ENCODE measurements around the gene TTLL11.

The TTLL11 gene

DNA sequence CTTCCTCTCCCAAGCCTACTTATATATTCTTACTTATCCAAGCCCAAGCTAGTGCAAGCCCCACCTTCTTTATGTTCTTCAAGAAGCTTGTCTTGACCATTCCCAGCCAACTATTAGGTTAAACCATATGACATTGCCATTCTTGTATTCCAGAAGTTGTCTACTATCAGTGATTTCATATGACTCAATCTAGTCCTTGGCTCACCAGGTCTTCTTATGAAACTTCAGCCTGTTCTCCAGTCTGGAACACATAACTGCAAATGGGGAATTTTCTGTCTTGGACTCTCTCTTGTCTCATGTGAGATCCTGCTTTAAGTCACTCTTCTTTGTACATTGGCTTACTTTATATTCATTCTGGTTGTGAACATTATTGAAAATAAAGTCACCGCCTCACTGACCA is 130.7 kb downstream of the TTLL11 start:
- DNase-seq: no peak

DNA sequence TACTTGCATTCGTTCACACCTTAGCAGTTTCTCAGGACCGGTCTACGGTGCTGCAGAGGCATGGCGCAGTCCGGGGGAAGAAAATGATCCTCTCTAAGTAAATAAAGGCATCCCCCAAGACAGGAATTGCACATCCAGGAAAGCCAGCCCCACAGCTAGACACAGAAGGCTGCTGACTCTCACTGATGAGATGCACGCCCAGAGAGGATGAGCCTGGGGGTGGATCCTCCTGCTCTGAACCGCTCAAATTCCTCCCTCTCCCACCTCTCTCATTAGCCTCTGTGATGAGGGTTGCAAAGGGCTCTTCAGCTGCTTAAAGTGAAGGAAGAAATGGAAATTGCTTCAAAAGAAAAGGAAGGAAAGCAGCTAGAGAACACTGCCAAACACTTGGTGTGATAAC is 132.4 kb downstream of the TTLL11 start:
- DNase-seq: no peak

DNA sequence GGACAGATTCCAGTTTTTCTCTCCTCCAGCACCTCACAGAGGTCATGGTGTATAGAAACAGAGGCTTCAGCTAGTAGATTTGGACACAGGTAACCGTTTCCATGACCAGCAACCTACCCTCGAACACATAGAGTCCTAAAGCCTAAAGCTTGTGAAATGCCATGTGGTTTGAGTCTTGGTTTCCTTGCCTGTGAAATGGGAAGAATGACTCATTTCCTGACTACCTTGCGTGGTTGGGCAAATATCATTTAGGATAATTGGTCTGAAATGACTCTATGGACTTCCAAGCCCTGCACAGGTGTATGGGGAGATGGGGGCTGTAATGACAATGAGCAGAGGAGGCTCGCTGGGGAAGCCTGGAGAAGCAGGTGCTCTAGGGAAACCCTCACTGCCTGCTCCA is 134.6 kb downstream of the TTLL11 start:
- no peak for DNase-seq

DNA sequence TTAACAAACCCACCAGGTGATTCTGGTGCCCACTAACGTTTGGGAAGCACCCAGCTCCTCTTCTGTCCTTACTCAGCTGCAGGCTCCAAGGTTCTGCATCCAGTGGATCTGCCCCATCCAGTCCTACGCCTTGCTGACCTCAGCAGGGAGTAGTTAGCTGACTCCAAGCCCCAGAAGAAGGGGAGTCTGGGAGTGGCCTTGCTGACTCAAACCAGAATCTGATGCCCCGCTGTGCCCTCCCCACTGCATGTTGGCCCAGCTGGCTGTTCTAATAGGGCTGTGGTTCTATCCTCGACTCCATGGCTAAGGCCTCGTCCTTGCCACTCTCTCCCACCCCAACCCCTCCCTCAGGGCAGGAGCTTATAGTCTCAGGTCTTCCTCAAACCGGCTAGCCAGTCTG is 136.3 kb downstream of the TTLL11 start:
- no peak for DNase-seq

DNA sequence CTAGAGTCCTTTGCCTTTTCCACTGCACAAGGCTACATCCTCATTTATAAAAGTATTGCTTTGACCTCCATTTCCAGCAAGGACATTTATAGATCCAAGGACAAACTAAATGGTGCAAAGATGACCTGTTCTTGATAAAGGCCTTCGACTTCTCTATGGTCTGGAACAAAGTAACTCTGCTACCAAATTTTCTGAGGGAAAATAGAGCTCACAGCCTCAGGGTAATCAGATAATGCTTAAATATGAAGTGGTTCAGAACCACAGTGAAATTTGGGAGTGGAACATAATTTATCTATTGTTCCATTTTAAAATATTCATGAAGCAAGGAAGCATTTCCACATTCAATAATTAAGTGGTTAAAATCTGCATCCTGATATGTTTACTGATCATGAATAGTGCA is 137.5 kb downstream of the TTLL11 start:
- no peak for DNase-seq

DNA sequence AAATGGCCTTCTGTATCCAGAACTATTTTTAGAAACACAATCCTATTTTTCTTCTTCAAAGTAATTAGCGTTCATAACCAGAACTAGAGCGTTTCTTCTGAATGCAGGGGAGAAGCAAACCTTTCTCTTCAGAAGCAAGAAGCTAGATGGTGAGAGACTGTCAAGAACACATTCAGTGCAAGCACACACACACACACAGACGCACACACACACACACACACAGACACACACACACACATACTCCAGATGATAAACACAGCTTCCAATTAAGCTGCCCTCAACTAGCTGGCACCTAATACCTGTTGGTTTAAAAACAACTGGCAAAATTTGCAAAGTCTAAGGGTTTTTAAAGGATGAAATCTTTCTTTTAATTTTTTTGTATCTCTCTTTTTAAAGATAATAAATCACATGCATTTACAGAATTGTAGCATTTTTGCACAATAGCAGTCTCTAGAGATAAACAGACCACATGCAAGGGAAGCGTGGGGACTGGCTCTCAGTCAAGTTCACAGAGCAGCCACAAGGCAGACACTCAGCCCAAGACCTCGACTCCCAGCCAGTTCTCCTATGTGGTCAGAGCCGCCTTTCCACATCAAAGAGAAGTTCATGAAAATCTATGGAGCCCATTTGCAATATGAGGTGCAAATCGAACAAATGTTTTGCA is 138.5 kb downstream of the TTLL11 start:
- no peak for DNase-seq

DNA sequence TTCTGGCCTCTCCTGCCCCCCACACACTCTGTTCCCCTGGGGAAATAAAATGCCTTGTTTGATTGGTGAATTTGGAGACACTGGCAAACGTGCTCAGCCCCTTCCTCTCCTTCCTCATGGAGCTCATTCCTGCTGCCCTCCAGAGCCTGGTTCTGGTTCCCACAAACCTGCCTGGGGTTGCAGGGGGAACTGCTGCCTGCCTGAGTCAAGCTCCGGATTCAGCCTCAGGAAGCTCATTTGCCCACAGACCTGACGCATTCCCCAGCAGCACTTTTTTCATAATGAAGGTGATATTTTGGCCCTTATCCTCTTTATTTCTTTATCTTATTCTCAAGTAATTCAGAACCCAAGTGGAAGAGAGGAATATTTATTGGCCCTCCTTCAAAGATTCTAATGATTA is 140.5 kb downstream of the TTLL11 start:
- no peak for DNase-seq

DNA sequence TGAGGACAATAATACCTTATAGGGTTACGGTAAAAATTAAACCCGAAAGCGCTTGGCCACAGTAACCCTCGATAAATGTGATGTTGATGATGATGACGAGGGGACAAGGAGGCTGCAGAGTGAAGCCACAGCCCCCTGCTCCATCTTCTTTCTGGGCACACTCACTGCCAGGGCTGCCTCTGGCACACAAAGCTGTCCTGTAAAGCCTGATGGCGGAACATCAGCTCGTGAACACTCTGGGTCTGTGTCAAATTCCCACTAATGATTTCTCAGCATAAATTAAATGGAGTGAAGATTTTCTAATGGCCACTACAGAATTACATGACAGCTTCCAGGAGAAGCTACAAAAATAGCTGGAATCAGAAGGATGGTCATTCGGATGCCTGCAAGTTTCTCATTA is 142.2 kb downstream of the TTLL11 start:
- no peak for DNase-seq

DNA sequence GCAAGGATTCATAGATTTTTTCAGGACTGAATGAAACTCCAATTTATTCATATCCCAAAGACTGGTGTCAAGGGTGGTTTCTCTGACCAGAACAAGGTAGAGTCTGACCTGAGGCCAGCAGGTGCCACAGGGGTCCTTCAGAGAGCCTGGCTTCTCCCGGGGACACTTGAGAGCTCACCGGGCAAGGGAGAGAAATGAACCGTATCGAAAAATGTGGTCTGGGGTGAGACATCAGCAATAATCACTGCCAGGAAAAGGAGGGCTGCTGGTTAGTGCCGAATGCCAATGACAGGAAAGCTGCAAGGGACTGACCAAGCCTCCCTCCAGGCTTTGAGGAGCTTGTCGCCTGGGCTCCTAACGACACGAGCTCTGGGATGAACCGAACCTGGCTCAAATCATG is 142.7 kb downstream of the TTLL11 start:
- no peak for DNase-seq

DNA sequence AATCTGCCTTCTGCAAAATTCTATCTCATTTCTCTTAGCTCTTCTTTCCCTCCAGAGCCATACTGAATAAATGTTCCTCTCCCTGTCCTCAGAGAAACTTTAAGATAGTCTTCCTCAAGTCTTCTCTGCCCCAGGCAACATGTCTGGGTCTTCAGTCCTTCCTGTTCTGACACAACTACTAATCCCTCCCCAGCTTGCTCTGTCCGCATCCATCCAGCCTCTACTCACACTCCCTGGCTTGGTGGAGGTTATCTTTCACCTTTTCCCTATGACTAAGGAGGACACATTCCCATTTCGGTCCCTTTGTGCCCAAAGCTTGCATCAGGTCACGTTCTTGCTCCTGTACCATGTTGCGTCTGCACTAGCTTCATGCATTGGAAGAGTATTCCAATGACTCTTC is 143.3 kb downstream of the TTLL11 start:
- no peak for DNase-seq

DNA sequence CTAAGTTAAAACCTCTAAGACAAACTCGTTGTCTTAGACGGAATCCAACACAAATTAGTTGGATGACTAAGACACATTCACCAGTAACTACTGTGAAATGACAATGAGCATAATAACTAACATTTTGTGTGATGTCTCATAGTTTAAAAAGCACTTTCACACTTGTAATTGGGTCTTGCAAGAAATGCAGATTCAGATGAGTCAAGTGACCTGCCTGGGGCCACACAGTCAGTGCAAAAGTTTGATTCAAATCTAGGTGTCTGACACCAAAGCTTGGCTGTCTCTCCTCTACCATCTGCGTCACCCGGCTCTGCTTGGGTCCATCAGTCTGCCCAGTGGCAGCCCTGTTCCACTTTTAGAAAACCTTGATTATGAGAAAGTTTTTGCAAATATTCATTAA is 143.7 kb downstream of the TTLL11 start:
- no peak for DNase-seq

DNA sequence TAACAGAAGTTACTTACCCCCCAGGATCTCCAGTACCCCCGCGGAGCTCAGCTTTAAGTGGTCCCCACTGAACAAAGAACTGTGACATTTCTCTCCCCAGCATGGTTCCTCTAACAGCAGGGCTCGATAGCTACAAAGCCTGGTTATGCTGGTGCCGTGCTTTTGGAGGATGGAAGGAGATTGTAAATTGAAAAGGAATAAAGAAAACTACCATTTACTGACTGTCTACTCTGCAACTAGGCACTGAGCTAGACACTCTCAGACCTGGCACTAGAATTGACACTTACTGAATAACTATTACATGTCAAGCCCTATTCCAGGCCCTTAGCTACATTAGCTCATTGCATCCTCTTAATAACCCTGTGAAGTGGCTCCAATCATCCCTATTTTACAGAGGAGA is 145.3 kb downstream of the TTLL11 start:
- DNase-seq: no peak

DNA sequence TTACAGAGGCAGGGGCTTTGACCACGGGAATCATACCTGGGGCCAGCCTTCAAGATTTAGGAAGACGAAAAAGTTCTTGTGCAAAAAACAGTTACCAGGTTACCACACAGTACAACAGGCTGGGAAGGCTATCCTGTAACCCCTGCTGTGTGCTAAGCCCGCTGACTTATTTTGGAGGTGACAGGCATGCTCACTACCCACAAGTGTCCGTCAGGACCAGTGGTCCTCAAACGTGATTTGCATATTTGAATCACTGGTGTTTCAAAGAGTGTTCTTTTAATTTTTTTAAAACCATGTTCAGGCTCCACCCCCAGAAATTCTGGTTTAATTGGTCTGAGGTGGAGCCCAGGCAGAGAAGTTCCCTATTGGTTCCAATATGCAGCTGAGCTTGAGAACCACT is 146.6 kb downstream of the TTLL11 start:
- DNase-seq: no peak

DNA sequence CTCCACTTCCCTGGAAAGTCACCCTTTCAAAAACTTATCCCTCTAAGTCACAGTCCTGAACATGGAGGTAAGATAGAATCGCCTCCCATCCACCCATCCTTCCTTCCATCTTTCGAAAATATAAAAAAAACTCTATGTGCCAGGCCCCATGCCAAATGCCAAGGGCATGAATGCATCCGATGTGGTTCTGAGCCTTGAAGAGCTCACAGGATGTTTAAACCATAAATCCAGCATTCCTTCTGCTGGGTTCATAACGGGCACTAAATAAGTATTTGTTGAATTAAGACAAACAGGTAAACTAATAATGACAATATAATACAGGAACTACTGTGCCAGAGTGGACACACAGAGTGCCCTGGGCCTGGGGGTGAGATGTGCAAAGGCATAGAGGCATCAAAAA is 147.3 kb downstream of the TTLL11 start:
- DNase-seq: no peak

DNA sequence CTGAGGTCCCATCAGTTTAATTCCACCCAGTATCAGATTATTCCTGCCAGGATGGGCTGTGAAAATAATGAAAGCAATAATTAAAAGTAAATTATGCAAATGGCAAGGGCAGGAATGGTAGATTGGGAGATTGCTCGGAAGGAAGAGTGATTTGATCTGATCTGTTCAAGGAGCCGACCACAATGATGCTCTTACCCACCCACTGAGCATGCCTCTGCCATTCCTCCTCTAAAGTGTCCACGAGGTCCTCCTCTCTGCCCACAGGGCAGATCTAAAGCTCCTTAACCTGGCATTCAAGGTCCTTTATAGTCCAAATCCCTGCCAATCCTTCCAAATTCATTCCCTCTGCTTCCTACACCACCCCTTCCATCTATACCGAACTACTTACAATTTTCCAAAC is 147.8 kb downstream of the TTLL11 start:
- DNase-seq: no peak

DNA sequence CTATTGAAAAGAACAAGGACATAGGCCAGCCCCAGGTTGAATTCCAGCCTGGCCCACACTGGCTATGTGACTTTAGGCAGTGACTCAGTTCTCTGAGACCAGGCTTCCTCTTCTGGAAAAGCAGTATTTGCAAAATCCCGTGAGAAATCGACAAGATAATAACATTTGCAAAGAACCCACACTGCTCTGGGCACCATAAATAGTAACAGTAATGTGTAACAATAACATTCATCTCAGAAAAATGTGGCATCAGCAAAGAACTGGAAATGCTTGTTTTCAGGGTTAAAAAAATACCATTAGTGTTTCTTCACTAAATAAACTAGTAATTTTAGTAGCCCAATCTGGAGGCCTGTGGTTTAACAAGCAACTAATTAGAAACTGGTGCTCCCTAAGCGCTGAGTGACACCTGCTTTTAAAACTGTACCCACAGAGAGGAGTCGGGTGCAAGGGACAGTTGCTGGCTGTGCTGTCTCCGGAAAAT is 148.4 kb downstream of the TTLL11 start:
- DNase-seq: no peak

DNA sequence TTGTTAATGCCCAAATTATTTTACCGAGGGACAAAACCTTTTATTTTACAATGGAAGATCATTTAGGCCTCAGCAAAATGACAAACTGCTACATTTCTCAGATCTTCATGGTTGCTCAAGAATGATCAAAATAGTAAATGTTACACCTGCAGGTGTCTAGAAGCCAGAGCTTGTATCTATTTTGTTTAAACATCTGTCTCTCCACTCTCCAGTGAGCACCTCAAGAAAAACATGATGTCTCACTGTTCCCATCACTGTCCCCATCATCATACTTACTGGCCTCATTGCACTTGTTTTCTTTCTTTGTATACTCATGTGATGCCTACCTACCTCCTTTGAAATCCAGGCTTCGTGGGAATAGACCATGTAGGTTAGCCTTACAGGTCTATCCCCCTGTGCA is 149.6 kb downstream of the TTLL11 start:
- DNase-seq: no peak

DNA sequence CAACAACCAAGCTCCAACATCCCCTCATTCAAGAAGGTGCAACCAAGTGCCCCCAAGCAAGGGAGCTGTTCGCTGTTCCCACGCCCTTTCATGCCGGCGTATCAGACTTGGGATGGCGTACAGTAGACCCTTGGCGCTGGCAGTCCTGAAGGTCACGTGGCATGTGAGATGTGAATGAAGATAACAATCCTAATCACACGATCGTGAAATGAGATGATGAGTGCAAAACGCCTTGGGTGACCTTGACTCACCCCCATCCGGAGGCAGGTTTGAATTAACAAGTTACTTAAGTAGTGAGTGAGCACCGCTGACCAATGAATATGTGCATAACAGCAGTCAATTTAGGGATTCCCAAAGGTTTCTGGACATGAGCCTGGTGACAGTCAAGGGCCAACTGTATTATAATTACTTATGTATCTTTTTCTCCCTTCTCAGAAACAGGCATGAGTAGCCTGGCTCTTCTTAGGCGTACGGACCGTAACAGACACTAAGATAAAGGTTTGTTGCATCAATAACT is 150.2 kb downstream of the TTLL11 start:
- DNase-seq: no peak

DNA sequence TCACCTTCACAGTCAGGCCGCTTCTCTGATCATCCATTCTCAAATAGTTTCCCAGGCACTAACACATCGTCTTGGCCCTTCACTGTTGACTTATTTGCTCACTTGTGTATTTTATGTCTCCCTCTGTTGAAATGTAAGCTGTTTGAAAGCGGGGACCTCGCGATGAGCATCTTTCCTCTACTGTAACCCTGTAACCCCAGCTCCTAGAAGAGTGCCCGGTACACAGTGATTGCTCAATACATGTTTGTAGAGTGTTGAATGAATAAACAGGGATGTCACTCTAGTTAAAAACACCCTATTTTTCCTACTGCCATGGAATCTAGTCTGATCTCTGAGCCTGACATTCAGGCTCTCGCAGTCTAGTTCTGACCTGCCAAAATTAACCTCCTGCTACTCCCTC is 150.8 kb downstream of the TTLL11 start:
- DNase-seq: no peak

DNA sequence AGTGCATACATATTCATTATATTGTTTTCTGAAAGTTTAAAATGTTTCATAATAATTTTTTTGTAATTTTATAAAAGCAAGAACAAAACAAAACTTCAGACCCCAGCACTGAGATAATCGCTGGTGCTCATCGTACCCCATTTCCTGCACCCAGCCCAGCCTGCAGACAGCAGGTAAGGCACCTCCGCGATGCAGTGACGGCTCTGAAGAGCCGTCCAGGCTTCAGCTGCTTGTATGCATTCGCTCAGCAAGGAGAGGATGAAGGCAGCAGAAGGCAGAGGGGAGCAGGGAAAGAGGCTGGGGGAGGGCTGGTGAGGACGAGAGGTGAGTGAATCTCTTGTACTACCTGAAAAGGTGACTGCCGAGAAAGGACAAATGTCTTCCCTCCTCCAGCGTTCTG is 153.5 kb downstream of the TTLL11 start:
- no peak for DNase-seq

DNA sequence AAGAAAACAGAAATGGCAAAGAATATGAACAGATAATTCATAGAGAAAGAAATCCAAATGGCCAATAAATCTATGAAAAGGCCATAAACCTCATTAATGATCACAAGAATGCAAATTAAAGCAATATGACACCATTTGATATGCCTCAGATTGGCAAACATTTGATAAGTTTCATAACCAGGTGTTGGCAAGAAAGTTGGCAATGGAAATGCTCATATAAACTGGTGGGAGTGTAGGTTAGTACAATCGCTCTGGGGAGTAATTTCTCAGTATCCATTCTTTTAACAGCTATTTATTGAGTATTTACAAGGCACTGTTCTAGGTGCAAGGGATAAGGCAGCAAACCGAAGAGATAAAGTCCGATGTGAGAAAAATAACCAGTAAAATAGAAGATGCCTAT is 154.5 kb downstream of the TTLL11 start:
- no peak for DNase-seq

DNA sequence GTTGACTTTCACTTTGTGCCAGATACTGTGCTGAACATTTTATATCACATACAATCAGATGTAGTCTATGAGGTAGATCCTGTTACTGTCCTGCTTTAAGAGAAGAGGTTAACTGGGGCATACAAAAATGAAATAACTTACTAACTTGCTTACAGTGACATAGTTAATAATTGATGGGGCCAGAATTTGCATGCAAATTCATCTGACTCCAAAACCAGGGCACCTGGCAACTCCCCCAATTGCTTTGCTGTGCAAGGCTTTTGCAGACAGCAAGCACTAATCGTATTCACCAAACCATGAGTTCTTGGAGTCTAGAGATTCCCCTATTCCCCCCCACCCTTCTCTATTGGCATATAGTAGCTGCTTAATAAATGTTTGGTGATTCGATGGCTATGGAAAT is 155.9 kb downstream of the TTLL11 start:
- DNase-seq: no peak

DNA sequence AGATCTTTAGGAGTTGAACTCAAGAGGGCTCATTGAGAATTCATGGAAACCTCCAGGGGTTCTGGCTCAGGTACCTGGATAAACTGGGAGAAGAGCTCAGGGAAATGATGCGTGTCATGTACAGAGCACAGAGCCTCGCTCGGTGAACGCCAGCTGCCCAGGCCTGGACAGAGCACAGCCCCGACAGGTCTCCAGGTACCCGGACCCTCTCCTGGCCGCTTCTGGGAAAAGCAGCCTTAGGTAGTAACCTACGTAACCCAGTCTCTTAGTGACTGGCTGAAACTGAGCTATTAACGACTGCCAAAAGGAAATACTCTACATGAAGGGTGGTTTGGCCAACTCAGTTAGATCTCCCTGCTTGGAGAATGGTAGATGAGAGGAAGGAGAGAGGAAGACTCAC is 157.4 kb downstream of the TTLL11 start:
- no peak for DNase-seq

DNA sequence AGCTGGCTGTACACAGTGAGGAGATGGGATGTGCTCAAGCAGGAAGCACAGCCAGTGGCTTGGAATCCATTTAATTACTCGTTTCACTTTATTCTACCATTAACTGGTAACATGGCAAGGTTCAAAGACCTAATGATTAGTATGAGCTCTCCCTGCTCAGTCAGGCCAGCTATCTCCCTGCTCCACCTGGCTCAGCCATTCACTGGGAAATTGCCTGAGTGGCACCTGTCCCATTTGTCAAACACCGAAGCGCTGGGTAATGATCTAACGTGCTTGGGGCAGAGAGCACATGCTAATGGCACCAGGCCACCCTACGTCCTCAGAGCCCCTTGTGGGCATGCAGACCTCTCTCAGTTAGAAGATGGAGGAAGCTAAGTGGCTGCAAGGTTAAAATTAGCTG is 162.2 kb downstream of the TTLL11 start:
- DNase-seq: no peak

Data from activated CD4-positive, CD25-positive, alpha-beta regulatory T cell (primary cell).